ENCODE data around the gene PROB1. TPM values are rescaled to one million over a fixed set of nuclear protein-coding genes. Genes with fewer than 3 reads are reported as not detected.

Gene PROB1
- total and polyA plus RNA-seq, 9 of the 15 experiments (the other 6 are each of a cell fraction or from before 2014, with no cell fraction given) = 0.01 to 1.8 (median 0.47) TPM

DNA sequence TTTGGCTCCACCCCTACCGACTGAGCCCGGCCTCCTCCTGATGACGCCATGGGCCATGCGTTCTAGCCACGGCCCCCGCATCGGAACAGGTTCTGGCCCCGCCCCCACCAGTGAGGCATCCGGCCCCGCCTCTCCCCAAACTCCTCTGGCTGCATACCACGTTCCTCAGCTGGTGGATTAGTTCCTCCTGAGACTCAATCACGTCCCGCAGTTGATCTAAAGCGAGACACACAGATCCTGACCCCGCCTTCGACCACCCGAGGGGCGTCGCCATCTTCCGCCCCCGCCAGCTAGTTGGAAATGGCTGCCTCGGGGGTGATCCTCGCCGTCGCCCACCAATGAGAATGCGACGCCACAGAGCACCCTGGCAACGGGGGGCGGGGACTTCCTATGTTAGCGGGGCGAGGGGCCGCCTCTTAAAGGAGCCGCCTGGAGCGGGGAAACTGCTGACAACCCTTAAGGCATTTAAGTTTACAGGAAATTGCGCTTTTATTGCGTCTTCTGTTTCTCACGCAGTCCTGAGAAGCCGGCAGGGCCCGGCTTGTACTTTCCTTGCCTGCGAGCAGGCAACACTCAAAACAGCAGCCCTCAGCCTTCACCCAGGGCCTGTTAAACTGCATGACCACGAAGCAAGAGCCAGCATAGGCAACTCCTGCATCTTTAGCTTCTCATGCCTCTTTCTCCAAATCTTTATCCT lies 9.0 kb upstream of the PROB1 start, which contains the start of gene SPATA24 (continued):
- TF ChIP-seq ETV6 (IDR thresholded peaks at IDR 0.05; ENCODE audit: borderline replicate concordance in 1 of 2, low read depth in 2 of 2, low read length in 1 of 2) (no peak), ETV6 (CRISPR knock-in tag; IDR thresholded peaks at IDR 0.05; ENCODE audit: borderline replicate concordance) (no peak), PURB (CRISPR knock-in tag; IDR thresholded peaks at IDR 0.05; ENCODE audit: low read depth) (no peak), PRMT5 (CRISPR knock-in tag; IDR thresholded peaks at IDR 0.05) (no peak), CEBPG (CRISPR knock-in tag; IDR thresholded peaks at IDR 0.05) (peak; percentile 71), CEBPG (tag; conservative IDR thresholded peaks at IDR 0.05 in 1 of 2, IDR thresholded peaks at IDR 0.05 in 1 of 2) (peak in 1 of 2 experiments; percentile 79; a peak in 2 of 4 replicates), POLR2H (tag; IDR thresholded peaks at IDR 0.05; ENCODE audit: low read depth) (peak; percentile 81), SLC30A9 (CRISPR knock-in tag; IDR thresholded peaks at IDR 0.05) (no peak), HIVEP1 (CRISPR knock-in tag; IDR thresholded peaks at IDR 0.05) (no peak), CSDE1 (IDR thresholded peaks at IDR 0.05) (peak in 1 of 2 experiments; percentile 75; a peak in 2 of 4 replicates), ZNF133 (CRISPR knock-in tag; IDR thresholded peaks at IDR 0.05) (no peak), NFIC (IDR thresholded peaks at IDR 0.05) (no peak; the same call in 1 of the 2 replicates), FOSL1 (tag; conservative IDR thresholded peaks at IDR 0.05) (peak; percentile 32; the same call in 1 of the 2 replicates), NFE2L1 (tag; IDR thresholded peaks at IDR 0.05; ENCODE audit: borderline replicate concordance, low read depth) (no peak), FOXJ2 (tag; IDR thresholded peaks at IDR 0.05) (peak; percentile 59; the same call in 1 of the 2 replicates), TCF3 (CRISPR knock-in tag; IDR thresholded peaks at IDR 0.05) (0 out of 2 replicates have a peak, but pooled peaks have one; percentile 2), ZNF436 (CRISPR knock-in tag; IDR thresholded peaks at IDR 0.05) (no peak), RAD51 (IDR thresholded peaks at IDR 0.05; ENCODE audit: borderline replicate concordance, low read depth) (no peak), TRIM24 (IDR thresholded peaks at IDR 0.05) (peak in 1 of 2 experiments; percentile 46; a peak in 1 of 4 replicates), BCL6 (CRISPR knock-in tag; IDR thresholded peaks at IDR 0.05) (0 out of 2 replicates have a peak, but pooled peaks have one; percentile 31)
- TF ChIP-seq, protein P1, sequence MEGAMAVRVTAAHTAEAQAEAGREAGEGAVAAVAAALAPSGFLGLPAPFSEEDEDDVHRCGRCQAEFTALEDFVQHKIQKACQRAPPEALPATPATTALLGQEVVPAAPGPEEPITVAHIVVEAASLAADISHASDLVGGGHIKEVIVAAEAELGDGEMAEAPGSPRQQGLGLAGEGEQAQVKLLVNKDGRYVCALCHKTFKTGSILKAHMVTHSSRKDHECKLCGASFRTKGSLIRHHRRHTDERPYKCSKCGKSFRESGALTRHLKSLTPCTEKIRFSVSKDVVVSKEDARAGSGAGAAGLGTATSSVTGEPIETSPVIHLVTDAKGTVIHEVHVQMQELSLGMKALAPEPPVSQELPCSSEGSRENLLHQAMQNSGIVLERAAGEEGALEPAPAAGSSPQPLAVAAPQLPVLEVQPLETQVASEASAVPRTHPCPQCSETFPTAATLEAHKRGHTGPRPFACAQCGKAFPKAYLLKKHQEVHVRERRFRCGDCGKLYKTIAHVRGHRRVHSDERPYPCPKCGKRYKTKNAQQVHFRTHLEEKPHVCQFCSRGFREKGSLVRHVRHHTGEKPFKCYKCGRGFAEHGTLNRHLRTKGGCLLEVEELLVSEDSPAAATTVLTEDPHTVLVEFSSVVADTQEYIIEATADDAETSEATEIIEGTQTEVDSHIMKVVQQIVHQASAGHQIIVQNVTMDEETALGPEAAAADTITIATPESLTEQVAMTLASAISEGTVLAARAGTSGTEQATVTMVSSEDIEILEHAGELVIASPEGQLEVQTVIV (CRISPR knock-in tag; IDR thresholded peaks at IDR 0.05; ENCODE audit: borderline replicate concordance) = no peak
- TF ChIP-seq, protein P2, sequence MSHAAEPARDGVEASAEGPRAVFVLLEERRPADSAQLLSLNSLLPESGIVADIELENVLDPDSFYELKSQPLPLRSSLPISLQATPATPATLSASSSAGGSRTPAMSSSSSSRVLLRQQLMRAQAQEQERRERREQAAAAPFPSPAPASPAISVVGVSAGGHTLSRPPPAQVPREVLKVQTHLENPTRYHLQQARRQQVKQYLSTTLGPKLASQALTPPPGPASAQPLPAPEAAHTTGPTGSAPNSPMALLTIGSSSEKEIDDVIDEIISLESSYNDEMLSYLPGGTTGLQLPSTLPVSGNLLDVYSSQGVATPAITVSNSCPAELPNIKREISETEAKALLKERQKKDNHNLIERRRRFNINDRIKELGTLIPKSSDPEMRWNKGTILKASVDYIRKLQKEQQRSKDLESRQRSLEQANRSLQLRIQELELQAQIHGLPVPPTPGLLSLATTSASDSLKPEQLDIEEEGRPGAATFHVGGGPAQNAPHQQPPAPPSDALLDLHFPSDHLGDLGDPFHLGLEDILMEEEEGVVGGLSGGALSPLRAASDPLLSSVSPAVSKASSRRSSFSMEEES (CRISPR knock-in tag; IDR thresholded peaks at IDR 0.05) = no peak
- TF ChIP-seq, protein P3, sequence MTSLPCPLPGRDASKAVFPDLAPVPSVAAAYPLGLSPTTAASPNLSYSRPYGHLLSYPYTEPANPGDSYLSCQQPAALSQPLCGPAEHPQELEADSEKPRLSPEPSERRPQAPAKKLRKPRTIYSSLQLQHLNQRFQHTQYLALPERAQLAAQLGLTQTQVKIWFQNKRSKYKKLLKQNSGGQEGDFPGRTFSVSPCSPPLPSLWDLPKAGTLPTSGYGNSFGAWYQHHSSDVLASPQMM (CRISPR knock-in tag; IDR thresholded peaks at IDR 0.05) = no peak
